ENCODE data around the gene AIFM1. TPM values are rescaled to one million over a fixed set of nuclear protein-coding genes. Genes with fewer than 3 reads are reported as not detected.

AIFM1 gene
- total and polyA plus RNA-seq, 2 experiments from 2014 or later, result 29.6 to 47.3 TPM

DNA sequence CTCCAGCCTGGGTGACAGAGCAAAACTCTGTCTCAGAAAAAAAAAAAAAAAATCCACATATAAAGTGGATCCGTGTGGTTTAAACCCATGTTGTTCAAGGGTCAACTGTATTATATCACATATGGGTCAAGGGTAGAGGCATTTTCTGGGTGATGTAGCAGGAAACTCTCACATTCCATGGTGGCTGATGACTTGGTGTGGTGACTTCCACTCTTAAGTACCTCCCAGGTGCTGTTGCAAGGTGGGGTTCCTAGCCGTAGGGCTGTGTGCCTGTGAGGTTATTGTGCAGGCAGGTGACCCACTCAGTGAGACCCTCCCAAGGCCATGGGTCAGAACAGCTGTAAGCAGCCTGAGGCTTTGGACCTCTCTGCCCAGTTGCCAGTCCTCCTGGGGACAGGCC is 72.4 kb downstream of the AIFM1 start (continued):
- TF ChIP-seq, protein P1, sequence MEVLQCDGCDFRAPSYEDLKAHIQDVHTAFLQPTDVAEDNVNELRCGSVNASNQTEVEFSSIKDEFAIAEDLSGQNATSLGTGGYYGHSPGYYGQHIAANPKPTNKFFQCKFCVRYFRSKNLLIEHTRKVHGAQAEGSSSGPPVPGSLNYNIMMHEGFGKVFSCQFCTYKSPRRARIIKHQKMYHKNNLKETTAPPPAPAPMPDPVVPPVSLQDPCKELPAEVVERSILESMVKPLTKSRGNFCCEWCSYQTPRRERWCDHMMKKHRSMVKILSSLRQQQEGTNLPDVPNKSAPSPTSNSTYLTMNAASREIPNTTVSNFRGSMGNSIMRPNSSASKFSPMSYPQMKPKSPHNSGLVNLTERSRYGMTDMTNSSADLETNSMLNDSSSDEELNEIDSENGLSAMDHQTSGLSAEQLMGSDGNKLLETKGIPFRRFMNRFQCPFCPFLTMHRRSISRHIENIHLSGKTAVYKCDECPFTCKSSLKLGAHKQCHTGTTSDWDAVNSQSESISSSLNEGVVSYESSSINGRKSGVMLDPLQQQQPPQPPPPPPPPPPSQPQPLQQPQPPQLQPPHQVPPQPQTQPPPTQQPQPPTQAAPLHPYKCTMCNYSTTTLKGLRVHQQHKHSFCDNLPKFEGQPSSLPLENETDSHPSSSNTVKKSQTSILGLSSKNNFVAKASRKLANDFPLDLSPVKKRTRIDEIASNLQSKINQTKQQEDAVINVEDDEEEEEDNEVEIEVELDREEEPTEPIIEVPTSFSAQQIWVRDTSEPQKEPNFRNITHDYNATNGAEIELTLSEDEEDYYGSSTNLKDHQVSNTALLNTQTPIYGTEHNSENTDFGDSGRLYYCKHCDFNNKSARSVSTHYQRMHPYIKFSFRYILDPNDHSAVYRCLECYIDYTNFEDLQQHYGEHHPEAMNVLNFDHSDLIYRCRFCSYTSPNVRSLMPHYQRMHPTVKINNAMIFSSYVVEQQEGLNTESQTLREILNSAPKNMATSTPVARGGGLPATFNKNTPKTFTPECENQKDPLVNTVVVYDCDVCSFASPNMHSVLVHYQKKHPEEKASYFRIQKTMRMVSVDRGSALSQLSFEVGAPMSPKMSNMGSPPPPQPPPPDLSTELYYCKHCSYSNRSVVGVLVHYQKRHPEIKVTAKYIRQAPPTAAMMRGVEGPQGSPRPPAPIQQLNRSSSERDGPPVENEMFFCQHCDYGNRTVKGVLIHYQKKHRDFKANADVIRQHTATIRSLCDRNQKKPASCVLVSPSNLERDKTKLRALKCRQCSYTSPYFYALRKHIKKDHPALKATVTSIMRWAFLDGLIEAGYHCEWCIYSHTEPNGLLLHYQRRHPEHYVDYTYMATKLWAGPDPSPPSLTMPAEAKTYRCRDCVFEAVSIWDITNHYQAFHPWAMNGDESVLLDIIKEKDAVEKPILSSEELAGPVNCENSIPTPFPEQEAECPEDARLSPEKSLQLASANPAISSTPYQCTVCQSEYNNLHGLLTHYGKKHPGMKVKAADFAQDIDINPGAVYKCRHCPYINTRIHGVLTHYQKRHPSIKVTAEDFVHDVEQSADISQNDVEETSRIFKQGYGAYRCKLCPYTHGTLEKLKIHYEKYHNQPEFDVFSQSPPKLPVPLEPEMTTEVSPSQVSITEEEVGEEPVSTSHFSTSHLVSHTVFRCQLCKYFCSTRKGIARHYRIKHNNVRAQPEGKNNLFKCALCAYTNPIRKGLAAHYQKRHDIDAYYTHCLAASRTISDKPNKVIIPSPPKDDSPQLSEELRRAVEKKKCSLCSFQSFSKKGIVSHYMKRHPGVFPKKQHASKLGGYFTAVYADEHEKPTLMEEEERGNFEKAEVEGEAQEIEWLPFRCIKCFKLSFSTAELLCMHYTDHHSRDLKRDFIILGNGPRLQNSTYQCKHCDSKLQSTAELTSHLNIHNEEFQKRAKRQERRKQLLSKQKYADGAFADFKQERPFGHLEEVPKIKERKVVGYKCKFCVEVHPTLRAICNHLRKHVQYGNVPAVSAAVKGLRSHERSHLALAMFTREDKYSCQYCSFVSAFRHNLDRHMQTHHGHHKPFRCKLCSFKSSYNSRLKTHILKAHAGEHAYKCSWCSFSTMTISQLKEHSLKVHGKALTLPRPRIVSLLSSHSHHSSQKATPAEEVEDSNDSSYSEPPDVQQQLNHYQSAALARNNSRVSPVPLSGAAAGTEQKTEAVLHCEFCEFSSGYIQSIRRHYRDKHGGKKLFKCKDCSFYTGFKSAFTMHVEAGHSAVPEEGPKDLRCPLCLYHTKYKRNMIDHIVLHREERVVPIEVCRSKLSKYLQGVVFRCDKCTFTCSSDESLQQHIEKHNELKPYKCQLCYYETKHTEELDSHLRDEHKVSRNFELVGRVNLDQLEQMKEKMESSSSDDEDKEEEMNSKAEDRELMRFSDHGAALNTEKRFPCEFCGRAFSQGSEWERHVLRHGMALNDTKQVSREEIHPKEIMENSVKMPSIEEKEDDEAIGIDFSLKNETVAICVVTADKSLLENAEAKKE (CRISPR knock-in tag; IDR thresholded peaks at IDR 0.05), result no peak

DNA sequence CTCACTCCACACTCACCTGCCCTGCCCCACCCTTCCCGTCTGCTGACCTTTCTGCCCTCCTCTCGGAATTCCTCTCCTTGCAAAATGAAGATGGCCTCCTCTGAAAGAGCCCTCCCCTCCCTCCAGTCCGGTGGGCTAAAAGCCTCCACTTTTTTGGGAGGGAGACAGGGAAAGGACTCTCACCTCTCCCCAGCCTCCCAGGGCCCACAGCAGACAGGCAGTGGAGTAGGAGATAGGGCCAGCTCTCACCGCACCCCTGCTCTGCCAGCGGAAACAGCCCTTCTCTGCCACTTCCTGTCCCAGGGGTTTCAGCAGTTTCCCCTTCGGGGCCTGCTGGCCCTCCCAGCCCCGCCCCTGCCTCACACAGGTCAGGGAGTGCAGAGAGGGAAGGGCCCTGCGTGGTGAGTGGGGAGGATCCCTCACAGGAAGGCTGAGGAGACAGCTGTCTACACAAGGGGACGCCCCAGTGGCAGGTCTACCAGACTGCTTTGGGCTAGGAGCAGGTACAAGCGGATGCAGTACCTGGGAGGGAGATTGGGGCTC is 73.6 kb downstream of the AIFM1 start:
- Histone ChIP-seq H4K20me1 (replicated peaks; ENCODE audit: insufficient read depth) (no peaks in the 10 kb centered on the region), H3K4me2 (no peak overlapping the region), H3K36me3 (ENCODE audit: insufficient read depth) (no peaks in the 10 kb centered on the region), H3K27me3 (ENCODE audit: insufficient read depth) (no peaks in the 10 kb centered on the region), H3K4me1 (ENCODE audit: insufficient read depth) (no peaks in the 10 kb centered on the region), H3K4me3 (no peak overlapping the region), H3K27ac (ENCODE audit: low read depth) (no peak overlapping the region), H2AFZ (peak overlapping the region; percentile 69; the same call in 1 of the 2 replicates), H3K9me2 (ENCODE audit: insufficient read depth) (no peaks in the 10 kb centered on the region), H3F3A (replicated peaks; ENCODE audit: low read depth) (no peaks in the 10 kb centered on the region), H3K79me2 (replicated peaks; ENCODE audit: insufficient read depth) (no peaks in the 10 kb centered on the region)
- Mint-ChIP-seq H3K27me3 (ENCODE audit: insufficient read depth, low read depth, poor library complexity) (no peaks in the 10 kb centered on the region), H3K9me3 (no peaks in the 10 kb centered on the region), H3K36me3 (ENCODE audit: low read depth) (no peaks in the 10 kb centered on the region), H3K4me1 (no peaks in the 10 kb centered on the region), H3K27ac (no peak overlapping the region), H3K4me3 (no peak overlapping the region)
- ATAC-seq (peak; percentile 90), DNase-seq (ENCODE audit: low spot score) (peak; percentile 30)
- TF ChIP-seq EZH2 (IDR thresholded peaks at IDR 0.05; ENCODE audit: low read depth, unreplicated experiment) (no peak), ZNF331 (CRISPR knock-in tag; IDR thresholded peaks at IDR 0.05; ENCODE audit: low read depth) (no peak), POLR2AphosphoS5 (IDR thresholded peaks at IDR 0.05; ENCODE audit: low read depth) (no peak), EZH2phosphoT487 (IDR thresholded peaks at IDR 0.05; ENCODE audit: unreplicated experiment) (no peak), NANOG (IDR thresholded peaks at IDR 0.05; ENCODE audit: borderline replicate concordance) (no peak), ZNF114 (CRISPR knock-in tag; IDR thresholded peaks at IDR 0.05) (no peak)
- TF ChIP-seq, protein P2, sequence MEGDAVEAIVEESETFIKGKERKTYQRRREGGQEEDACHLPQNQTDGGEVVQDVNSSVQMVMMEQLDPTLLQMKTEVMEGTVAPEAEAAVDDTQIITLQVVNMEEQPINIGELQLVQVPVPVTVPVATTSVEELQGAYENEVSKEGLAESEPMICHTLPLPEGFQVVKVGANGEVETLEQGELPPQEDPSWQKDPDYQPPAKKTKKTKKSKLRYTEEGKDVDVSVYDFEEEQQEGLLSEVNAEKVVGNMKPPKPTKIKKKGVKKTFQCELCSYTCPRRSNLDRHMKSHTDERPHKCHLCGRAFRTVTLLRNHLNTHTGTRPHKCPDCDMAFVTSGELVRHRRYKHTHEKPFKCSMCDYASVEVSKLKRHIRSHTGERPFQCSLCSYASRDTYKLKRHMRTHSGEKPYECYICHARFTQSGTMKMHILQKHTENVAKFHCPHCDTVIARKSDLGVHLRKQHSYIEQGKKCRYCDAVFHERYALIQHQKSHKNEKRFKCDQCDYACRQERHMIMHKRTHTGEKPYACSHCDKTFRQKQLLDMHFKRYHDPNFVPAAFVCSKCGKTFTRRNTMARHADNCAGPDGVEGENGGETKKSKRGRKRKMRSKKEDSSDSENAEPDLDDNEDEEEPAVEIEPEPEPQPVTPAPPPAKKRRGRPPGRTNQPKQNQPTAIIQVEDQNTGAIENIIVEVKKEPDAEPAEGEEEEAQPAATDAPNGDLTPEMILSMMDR (conservative IDR thresholded peaks at IDR 0.05; ENCODE audit: low read depth in 2 of 2), result no peak
- TF ChIP-seq, protein P3, sequence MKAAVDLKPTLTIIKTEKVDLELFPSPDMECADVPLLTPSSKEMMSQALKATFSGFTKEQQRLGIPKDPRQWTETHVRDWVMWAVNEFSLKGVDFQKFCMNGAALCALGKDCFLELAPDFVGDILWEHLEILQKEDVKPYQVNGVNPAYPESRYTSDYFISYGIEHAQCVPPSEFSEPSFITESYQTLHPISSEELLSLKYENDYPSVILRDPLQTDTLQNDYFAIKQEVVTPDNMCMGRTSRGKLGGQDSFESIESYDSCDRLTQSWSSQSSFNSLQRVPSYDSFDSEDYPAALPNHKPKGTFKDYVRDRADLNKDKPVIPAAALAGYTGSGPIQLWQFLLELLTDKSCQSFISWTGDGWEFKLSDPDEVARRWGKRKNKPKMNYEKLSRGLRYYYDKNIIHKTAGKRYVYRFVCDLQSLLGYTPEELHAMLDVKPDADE (IDR thresholded peaks at IDR 0.05), result no peak
- TF ChIP-seq, protein P4, sequence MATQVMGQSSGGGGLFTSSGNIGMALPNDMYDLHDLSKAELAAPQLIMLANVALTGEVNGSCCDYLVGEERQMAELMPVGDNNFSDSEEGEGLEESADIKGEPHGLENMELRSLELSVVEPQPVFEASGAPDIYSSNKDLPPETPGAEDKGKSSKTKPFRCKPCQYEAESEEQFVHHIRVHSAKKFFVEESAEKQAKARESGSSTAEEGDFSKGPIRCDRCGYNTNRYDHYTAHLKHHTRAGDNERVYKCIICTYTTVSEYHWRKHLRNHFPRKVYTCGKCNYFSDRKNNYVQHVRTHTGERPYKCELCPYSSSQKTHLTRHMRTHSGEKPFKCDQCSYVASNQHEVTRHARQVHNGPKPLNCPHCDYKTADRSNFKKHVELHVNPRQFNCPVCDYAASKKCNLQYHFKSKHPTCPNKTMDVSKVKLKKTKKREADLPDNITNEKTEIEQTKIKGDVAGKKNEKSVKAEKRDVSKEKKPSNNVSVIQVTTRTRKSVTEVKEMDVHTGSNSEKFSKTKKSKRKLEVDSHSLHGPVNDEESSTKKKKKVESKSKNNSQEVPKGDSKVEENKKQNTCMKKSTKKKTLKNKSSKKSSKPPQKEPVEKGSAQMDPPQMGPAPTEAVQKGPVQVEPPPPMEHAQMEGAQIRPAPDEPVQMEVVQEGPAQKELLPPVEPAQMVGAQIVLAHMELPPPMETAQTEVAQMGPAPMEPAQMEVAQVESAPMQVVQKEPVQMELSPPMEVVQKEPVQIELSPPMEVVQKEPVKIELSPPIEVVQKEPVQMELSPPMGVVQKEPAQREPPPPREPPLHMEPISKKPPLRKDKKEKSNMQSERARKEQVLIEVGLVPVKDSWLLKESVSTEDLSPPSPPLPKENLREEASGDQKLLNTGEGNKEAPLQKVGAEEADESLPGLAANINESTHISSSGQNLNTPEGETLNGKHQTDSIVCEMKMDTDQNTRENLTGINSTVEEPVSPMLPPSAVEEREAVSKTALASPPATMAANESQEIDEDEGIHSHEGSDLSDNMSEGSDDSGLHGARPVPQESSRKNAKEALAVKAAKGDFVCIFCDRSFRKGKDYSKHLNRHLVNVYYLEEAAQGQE (IDR thresholded peaks at IDR 0.05; ENCODE audit: unreplicated experiment), result no peak

Data from GM23338 (cell line).